IMR-90 (cell line): ENCODE results near the gene DDT. TPM values are rescaled to one million over a fixed set of nuclear protein-coding genes. Genes with fewer than 3 reads are reported as not detected.

Source experiments
- ATAC-seq: fragments of 200-7000 bp; cut with Tn5 transposase; 2 replicates; pipeline ENCODE4 v1.9.1; 2020; ENCODE audit warnings: low read depth, mild to moderate bottlenecking, moderate library complexity
- BruUV-seq: library from RNA; stranded (reverse); fragments of 400-500 nt; replicated peaks from 2 replicates; lab custom pipeline; 2021; lab: Mats Ljungman, UMichigan
- CTCF ChIA-PET: fragments of 300-600 bp; formaldehyde crosslinking; extraction: SDS; loops from one replicate; lab custom pipeline; 2021; ENCODE audit warnings: antibody characterized with exemption; lab: Yijun Ruan, JAX
- POLR2A ChIA-PET: fragments of 300-600 bp; sonication (Branson Sonifier 250); formaldehyde crosslinking; loops from one replicate; lab custom pipeline; 2022; ENCODE audit warnings: antibody characterized with exemption; ENCODE audit not compliant: unreplicated experiment; lab: Charles Lee
- DNase-seq: peaks from one replicate; pipeline ENCODE4 v3.0.0; 2013
- H2AFZ ChIP-seq: replicated peaks from 2 replicates; pipeline ENCODE3; 2013; ENCODE audit warnings: low read length, mild to moderate bottlenecking; ENCODE audit not compliant: poor library complexity
- H2AK5ac ChIP-seq: 2 replicates; pipeline ENCODE4 v1.6.1; 2013; ENCODE audit warnings: low read depth, low read length, inconsistent platforms
- H2AK9ac ChIP-seq: replicated peaks from 2 replicates; pipeline ENCODE3; 2013; ENCODE audit warnings: mild to moderate bottlenecking, low read depth, low read length, moderate library complexity; ENCODE audit not compliant: poor library complexity
- H2BK120ac ChIP-seq: 2 replicates; pipeline ENCODE4 v1.6.1; 2013; ENCODE audit warnings: low read depth, low read length, inconsistent platforms
- H2BK15ac ChIP-seq: 3 replicates; pipeline ENCODE4 v1.6.1; 2013; ENCODE audit warnings: low read depth, low read length, inconsistent platforms
- H2BK20ac ChIP-seq: 2 replicates; pipeline ENCODE4 v1.6.1; 2013; ENCODE audit warnings: low read depth, mild to moderate bottlenecking, inconsistent platforms, low read length, moderate library complexity
- H2BK5ac ChIP-seq: 2 replicates; pipeline ENCODE4 v1.6.1; 2013; ENCODE audit warnings: mild to moderate bottlenecking, low read depth, low read length, inconsistent platforms; ENCODE audit not compliant: poor library complexity, severe bottlenecking
- H3K14ac ChIP-seq: replicated peaks from 2 replicates; pipeline ENCODE4 v1.6.1; 2013; ENCODE audit warnings: low read depth, low read length, inconsistent platforms
- H3K18ac ChIP-seq: 2 replicates; pipeline ENCODE4 v1.6.1; 2013; ENCODE audit warnings: low read depth, low read length, control low read depth
- H3K23ac ChIP-seq: 2 replicates; pipeline ENCODE4 v1.6.1; 2013; ENCODE audit warnings: low read depth, low read length, inconsistent platforms
- H3K27ac ChIP-seq: 2 replicates; pipeline ENCODE4 v1.5.1; 2013; ENCODE audit warnings: mild to moderate bottlenecking, control low read depth, low read length; ENCODE audit not compliant: insufficient read depth
- H3K27me3 ChIP-seq: 2 replicates; pipeline ENCODE4 v1.6.1; 2013; ENCODE audit warnings: low read length; ENCODE audit not compliant: control insufficient read depth, insufficient read depth
- H3K36me3 ChIP-seq: 2 replicates; pipeline ENCODE4 v1.6.1; 2013; ENCODE audit warnings: low read length, mixed read lengths; ENCODE audit not compliant: control insufficient read depth, insufficient read depth
- H3K4ac ChIP-seq: 2 replicates; pipeline ENCODE4 v1.6.1; 2013; ENCODE audit warnings: low read depth, low read length, inconsistent platforms
- H3K4me1 ChIP-seq: 2 replicates; pipeline ENCODE4 v1.6.1; 2013; ENCODE audit warnings: low read length, mixed read lengths; ENCODE audit not compliant: control insufficient read depth, insufficient read depth
- H3K4me2 ChIP-seq: 2 replicates; pipeline ENCODE4 v1.6.1; 2013; ENCODE audit warnings: low read depth, mild to moderate bottlenecking, control low read depth, low read length, moderate library complexity
- H3K4me3 ChIP-seq: 2 replicates; pipeline ENCODE4 v1.5.1; 2013; ENCODE audit warnings: low read depth, mild to moderate bottlenecking, control low read depth, low read length, moderate library complexity; ENCODE audit not compliant: insufficient read depth
- H3K56ac ChIP-seq: 2 replicates; pipeline ENCODE4 v1.6.1; 2013; ENCODE audit warnings: low read length, inconsistent platforms; ENCODE audit not compliant: insufficient read depth; ENCODE audit errors: extremely low read depth
- H3K79me1 ChIP-seq, 2 experiments: 2 replicates each; pipeline ENCODE4 v1.6.1; 2013; ENCODE audit warnings: low read length in 2 of 2, inconsistent platforms in 1 of 2, low read depth in 1 of 2
- H3K9ac ChIP-seq: 2 replicates; pipeline ENCODE4 v1.6.1; 2013; ENCODE audit warnings: low read depth, low read length, control low read depth
- H3K9me1 ChIP-seq: 2 replicates; pipeline ENCODE4 v1.6.1; 2013; ENCODE audit warnings: low read length, inconsistent platforms; ENCODE audit not compliant: insufficient read depth
- H3K9me3 ChIP-seq: 2 replicates; pipeline ENCODE4 v1.6.1; 2013; ENCODE audit warnings: low read length; ENCODE audit not compliant: control insufficient read depth, insufficient read depth
- H4K20me1 ChIP-seq: 2 replicates; pipeline ENCODE4 v1.6.1; 2013; ENCODE audit warnings: low read length, inconsistent platforms; ENCODE audit not compliant: insufficient read depth
- H4K5ac ChIP-seq: 2 replicates; pipeline ENCODE4 v1.6.1; 2013; ENCODE audit warnings: mild to moderate bottlenecking, low read depth, low read length, control low read depth
- H4K8ac ChIP-seq, 2 experiments: 2 replicates each; pipeline ENCODE4 v1.6.1; 2013; ENCODE audit warnings: low read depth in 2 of 2, low read length in 2 of 2, control low read depth in 1 of 2, inconsistent platforms in 1 of 2
- H4K91ac ChIP-seq: 2 replicates; pipeline ENCODE4 v1.6.1; 2013; ENCODE audit warnings: low read depth, low read length, inconsistent platforms; ENCODE audit not compliant: insufficient read depth
- MAFK ChIP-seq: IDR thresholded peaks from 2 replicates; pipeline ENCODE4 v1.6.1; 2012; ENCODE audit warnings: low read depth, low read length, improper control_type of control experiment
- MAZ ChIP-seq: IDR thresholded peaks from 2 replicates; pipeline ENCODE4 v1.6.1; 2012; ENCODE audit warnings: low read depth, mild to moderate bottlenecking, low read length, improper control_type of control experiment, moderate library complexity, borderline replicate concordance
- NFE2L2 ChIP-seq: fragments of 150-350 bp; IDR thresholded peaks from 2 replicates; pipeline ENCODE4 v1.6.1; 2016; ENCODE audit warnings: low read depth, mild to moderate bottlenecking, low read length
- RFX5 ChIP-seq: IDR thresholded peaks from 2 replicates; pipeline ENCODE4 v1.8.0; 2012; ENCODE audit warnings: low read depth, mild to moderate bottlenecking, low read length, moderate library complexity
- SMC3 ChIP-seq: fragments of 150-350 bp; IDR thresholded peaks from 2 replicates; pipeline ENCODE4 v1.6.1; 2016; ENCODE audit warnings: low read depth, mild to moderate bottlenecking, antibody characterized with exemption, low read length, moderate library complexity
- WGBS, 2 experiments: methylation state at CpG; one replicate each; pipeline versions ENCODE4 v1.1.5 to v1.1.7; 2013; ENCODE audit warnings: missing lambda C conversion rate in 2 of 2; ENCODE audit not compliant: insufficient read length in 1 of 2; ENCODE audit errors: extremely low coverage in 2 of 2; 5-methylcytosine and 5-hydroxymethylcytosine counted together
- dilution Hi-C: fragments of 300-500 bp; cut with HindIII; formaldehyde crosslinking; loops from one replicate; pipeline ENCODE4 v1.14.3; 2018; ENCODE audit warnings: low sequenced_read_pairs; ENCODE audit not compliant: unreplicated experiment
- in situ Hi-C: fragments of 300-500 bp; cut with MboI; formaldehyde crosslinking; loops from 3 replicates; pipeline ENCODE4 v1.14.3; 2019; ENCODE audit warnings: low sequenced_read_pairs, inconsistent platforms, mixed read lengths
- intact Hi-C: fragments of 100-400 bp; cut with micrococcal nuclease; formaldehyde crosslinking; loops from 2 replicates; pipeline ENCODE4 v1.10.0; 2022
- polyA plus RNA-seq, 3 experiments: library from polyadenylated mRNA; depleted of rRNA; stranded (reverse); fragments of >200 nt; gene quantifications; 2 replicates each; pipeline ENCODE4 v1.2.3, GENCODE V29; 2012; ENCODE audit warnings: low replicate concordance in 1 of 3
- total RNA-seq: library from RNA; depleted of rRNA; stranded (reverse); fragments of >200 nt; gene quantifications from 2 replicates; pipeline ENCODE4 v1.2.3, GENCODE V29; 2012
- TF ChIP-seq, protein P1 (sequence below): conservative IDR thresholded peaks from 2 replicates; pipeline ENCODE4 v1.5.1; 2012; ENCODE audit warnings: mild to moderate bottlenecking, low read depth, low read length, improper control_type of control experiment

Gene DDT
- total and polyA plus RNA-seq, 2 of the 4 experiments (the other 2 are of a cell fraction) = 54.8 to 151 TPM

DNA sequence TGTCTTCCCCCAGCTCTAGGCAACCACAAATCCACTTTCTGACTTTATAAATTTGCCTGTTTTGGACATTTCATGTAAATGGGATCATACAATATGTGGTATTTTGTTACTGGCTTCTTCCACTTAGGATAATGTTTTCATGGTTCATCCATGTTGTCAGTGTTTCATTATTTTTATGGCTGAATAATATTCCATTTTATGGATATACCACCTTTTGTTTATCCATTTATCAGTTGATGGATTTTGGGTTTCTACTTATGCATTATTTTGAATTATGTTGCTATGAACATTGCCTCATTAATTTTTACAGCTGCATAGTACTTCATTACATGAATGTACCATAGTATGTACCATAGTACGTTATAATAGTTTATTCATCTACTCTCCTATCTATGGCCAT is 41.9 kb upstream of the DDT start:
- Histone ChIP-seq H3K4ac (no peak overlapping the region), H3K9me1 (peaks cover 6% of the 10 kb centered on the region), H3K23ac (no peak overlapping the region), H3K4me3 (no peak overlapping the region), H3K4me1 (peaks cover 3% of the 10 kb centered on the region; the same call in 1 of the 2 replicates), H2AK9ac (no peak overlapping the region), H3K18ac (no peak overlapping the region), H2BK20ac (no peak overlapping the region), H3K9ac (no peak overlapping the region), H3K4me2 (no peak overlapping the region), H2AK5ac (no peak overlapping the region), H2AFZ (no peak overlapping the region), H2BK5ac (no peak overlapping the region), H3K56ac (no peak overlapping the region), H3K36me3 (peaks cover 2% of the 10 kb centered on the region; the same call in 1 of the 2 replicates), H4K91ac (no peak overlapping the region), H2BK15ac (no peak overlapping the region), H3K9me3 (no peaks in the 10 kb centered on the region), H2BK120ac (no peak overlapping the region), H4K5ac (no peak overlapping the region), H3K27me3 (no peaks in the 10 kb centered on the region), H4K8ac (no peak overlapping the region), H3K27ac (no peak overlapping the region), H3K79me1 (peaks cover 21 to 59% of the 10 kb centered on the region in 2 experiments), H3K14ac (no peak overlapping the region), H4K20me1 (peaks cover 4% of the 10 kb centered on the region; the same call in 1 of the 2 replicates)
- intact Hi-C loops (loop anchor here (10.0 kb wide), 1 partner anchor 69 kb away; no protein-coding TSS in a partner anchor), in situ Hi-C loops (no loop called here), dilution Hi-C loops (no loop called here)
- DNase-seq = no peak
- ATAC-seq = no peak
- ChIA-PET POLR2A (no interaction called here), CTCF (no interaction called here)
- no CpG with 5 or more reads among the region's 1 CpG for WGBS, 2 experiments
- BruUV-seq = no TSS peak
- TF ChIP-seq MAZ = no peak
- no peak for TF ChIP-seq NFE2L2
- TF ChIP-seq, protein P1, sequence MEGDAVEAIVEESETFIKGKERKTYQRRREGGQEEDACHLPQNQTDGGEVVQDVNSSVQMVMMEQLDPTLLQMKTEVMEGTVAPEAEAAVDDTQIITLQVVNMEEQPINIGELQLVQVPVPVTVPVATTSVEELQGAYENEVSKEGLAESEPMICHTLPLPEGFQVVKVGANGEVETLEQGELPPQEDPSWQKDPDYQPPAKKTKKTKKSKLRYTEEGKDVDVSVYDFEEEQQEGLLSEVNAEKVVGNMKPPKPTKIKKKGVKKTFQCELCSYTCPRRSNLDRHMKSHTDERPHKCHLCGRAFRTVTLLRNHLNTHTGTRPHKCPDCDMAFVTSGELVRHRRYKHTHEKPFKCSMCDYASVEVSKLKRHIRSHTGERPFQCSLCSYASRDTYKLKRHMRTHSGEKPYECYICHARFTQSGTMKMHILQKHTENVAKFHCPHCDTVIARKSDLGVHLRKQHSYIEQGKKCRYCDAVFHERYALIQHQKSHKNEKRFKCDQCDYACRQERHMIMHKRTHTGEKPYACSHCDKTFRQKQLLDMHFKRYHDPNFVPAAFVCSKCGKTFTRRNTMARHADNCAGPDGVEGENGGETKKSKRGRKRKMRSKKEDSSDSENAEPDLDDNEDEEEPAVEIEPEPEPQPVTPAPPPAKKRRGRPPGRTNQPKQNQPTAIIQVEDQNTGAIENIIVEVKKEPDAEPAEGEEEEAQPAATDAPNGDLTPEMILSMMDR = no peak
- no peak for TF ChIP-seq RFX5
- TF ChIP-seq MAFK = no peak
- no peak for TF ChIP-seq SMC3
